PFSK-1 (cell line): Measurements from ENCODE around the gene SIGLEC1.

Experiments
- FOXP2 ChIP-seq: optimal IDR thresholded peaks from 2 replicates; pipeline ENCODE3; 2011; ENCODE audit warnings: borderline replicate concordance, control low read depth, inconsistent platforms; ENCODE audit not compliant: insufficient read depth; ENCODE audit errors: extremely low read length, extremely low read depth
- POLR2AphosphoS5 ChIP-seq: IDR thresholded peaks from 2 replicates; pipeline ENCODE4 v1.6.1; 2012; ENCODE audit warnings: low read depth, mild to moderate bottlenecking, control low read depth, low read length, moderate library complexity
- REST ChIP-seq, 2 experiments: IDR thresholded peaks; 2 replicates each; pipeline versions ENCODE4 v1.6.1 to v1.8.0; 2011 to 2012; ENCODE audit warnings: low read depth in 2 of 2, low read length in 2 of 2, control low read depth in 1 of 2, inconsistent platforms in 1 of 2, mild to moderate bottlenecking in 1 of 2, moderate library complexity in 1 of 2; ENCODE audit not compliant: insufficient read depth in 1 of 2
- SIN3A ChIP-seq: IDR thresholded peaks from 2 replicates; pipeline ENCODE4 v1.6.1; 2012; ENCODE audit warnings: mild to moderate bottlenecking, low read length, moderate library complexity, borderline replicate concordance; ENCODE audit not compliant: insufficient read depth
- TAF1 ChIP-seq: IDR thresholded peaks from 2 replicates; pipeline ENCODE4 v1.6.1; 2012; ENCODE audit warnings: low read length, control low read depth, borderline replicate concordance; ENCODE audit not compliant: insufficient read depth

The SIGLEC1 gene

GRCh38 chr20:3751305-3751674, 38.9 kb upstream of the SIGLEC1 start:
- no peak for TF ChIP-seq FOXP2
- TF ChIP-seq REST (IDR thresholded peaks at IDR 0.05; ENCODE audit: insufficient read depth in 1 of 2, low read depth in 2 of 2, low read length in 2 of 2), result no peak
- TF ChIP-seq TAF1, result no peak
- no peak for TF ChIP-seq POLR2AphosphoS5

GRCh38 chr20:3749689-3750531, 37.5 kb upstream of the SIGLEC1 start:
- TF ChIP-seq REST (IDR thresholded peaks at IDR 0.05; ENCODE audit: insufficient read depth in 1 of 2, low read depth in 2 of 2, low read length in 2 of 2), result no peak
- TF ChIP-seq POLR2AphosphoS5, result no peak
- no peak for TF ChIP-seq FOXP2
- no peak for TF ChIP-seq TAF1
- TF ChIP-seq SIN3A, result no peak

GRCh38 chr20:3749087-3749688, 36.8 kb upstream of the SIGLEC1 start:
- TF ChIP-seq POLR2AphosphoS5 (no peak), REST (IDR thresholded peaks at IDR 0.05; ENCODE audit: insufficient read depth in 1 of 2, low read depth in 2 of 2, low read length in 2 of 2) (no peak), FOXP2 (no peak), SIN3A (no peak), TAF1 (no peak)

GRCh38 chr20:3748073-3748472, 35.7 kb upstream of the SIGLEC1 start:
- no peak for TF ChIP-seq SIN3A
- no peak for TF ChIP-seq TAF1
- no peak for TF ChIP-seq FOXP2
- no peak for TF ChIP-seq REST (IDR thresholded peaks at IDR 0.05; ENCODE audit: insufficient read depth in 1 of 2, low read depth in 2 of 2, low read length in 2 of 2)
- no peak for TF ChIP-seq POLR2AphosphoS5

GRCh38 chr20:3747471-3747870, 35.1 kb upstream of the SIGLEC1 start:
- TF ChIP-seq POLR2AphosphoS5 (no peak), REST (IDR thresholded peaks at IDR 0.05; ENCODE audit: insufficient read depth in 1 of 2, low read depth in 2 of 2, low read length in 2 of 2) (no peak), FOXP2 (no peak), TAF1 (no peak), SIN3A (no peak)
